ENCODE data around the gene TTF2.
"Not testable (repeated sequence)": the region's sequence is repeated elsewhere in the genome, so short reads cannot be mapped to it uniquely, and the experiment has no call there.

The TTF2 gene

GRCh38 chr1:117119144-117119543, 59.0 kb downstream of the TTF2 start:
- not testable (repeated sequence) for DNase-seq (ENCODE audit: low read depth in 2 of 3, low spot score in 2 of 3)

DNA sequence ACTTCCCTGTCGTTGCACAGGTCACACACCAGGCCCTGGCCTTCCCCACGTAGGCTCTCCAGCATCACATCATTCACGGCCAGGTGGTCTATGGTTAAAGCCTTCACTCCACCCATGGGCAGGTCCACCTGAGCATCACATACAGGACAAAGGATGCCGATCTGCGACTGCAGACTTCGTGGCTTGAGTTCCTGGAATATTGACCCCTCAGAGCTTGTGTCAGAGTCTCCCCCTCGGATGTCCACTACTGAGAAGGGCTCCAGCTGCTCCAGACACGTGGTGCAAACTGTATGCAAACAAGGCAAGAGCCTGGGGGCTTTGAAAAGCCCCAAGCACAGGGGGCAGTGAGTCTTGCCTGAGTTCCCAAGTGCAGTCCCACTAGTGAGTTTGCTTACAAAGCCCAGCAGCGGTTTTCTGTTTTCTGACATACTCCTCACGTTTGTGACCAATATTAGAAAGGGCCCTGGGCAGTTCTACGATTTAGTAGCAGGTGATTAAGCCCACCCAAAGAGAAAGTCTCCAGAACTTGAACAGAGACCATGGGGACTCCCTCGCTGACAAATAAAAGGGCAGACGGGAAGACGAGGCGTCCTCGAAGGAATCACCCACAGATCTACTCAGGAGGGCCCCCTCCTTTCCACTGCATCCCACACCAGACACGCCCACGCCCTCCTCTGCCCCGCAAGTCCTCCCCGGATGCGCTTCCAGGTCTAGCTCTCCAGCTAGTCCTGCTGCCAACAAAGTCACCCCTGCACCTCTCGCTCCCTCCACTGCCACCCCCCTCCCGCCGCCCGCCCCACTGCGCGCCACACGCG, 60.9 kb downstream of the TTF2 start:
- no peak for DNase-seq (ENCODE audit: low read depth in 2 of 3, low spot score in 2 of 3)

DNA sequence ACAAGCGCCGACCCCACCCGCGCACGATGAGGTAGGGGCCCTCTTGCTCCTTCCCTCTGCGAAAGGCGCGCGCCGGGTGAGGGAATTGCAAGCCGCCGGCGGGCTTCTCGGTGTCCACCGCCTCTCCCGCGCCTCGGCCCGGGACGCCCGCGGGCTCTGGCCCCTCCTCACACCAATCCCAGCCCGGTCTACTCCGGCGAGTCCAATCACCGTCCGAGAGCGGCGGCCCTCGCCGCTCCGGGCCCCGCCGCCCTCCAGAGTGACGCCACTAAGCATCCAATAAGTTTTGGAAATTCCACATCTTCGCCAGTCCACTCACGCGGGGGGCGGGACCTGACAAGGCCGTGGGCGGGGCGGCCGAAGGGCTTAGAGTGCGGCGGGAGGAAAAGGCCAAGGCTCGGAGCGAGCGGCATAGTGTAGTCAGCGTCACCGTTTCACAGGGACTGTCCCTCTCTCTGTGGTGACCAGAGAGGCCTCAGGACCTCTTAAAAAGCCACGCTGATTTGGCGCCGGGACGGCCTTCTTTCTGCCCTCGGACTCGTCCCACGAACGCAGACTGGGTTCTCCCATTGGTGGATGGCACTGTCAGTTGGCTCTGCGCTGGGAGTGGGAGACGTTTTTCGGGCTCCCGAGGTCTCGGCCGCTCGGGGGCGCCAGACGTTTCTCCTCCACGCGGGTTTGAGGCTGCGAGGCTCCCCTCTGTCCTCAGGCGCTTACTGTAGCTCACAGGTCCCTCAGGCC, 61.6 kb downstream of the TTF2 start, which contains the start of gene TRIM45:
Gene TRIM45, minus strand, starts transcription at position 161 of the 741 bp plus-strand sequence. CDS start 548 bp downstream, outside the sequence.
- peak; percentile 58 to 69 (median 68) for DNase-seq (ENCODE audit: low read depth in 2 of 3, low spot score in 2 of 3)

- DNase-seq (ENCODE audit: low read depth in 2 of 3, low spot score in 2 of 3) = no peak
Measured at GRCh38 chr1:117122330-117123025, 62.4 kb downstream of the TTF2 start.

DNA sequence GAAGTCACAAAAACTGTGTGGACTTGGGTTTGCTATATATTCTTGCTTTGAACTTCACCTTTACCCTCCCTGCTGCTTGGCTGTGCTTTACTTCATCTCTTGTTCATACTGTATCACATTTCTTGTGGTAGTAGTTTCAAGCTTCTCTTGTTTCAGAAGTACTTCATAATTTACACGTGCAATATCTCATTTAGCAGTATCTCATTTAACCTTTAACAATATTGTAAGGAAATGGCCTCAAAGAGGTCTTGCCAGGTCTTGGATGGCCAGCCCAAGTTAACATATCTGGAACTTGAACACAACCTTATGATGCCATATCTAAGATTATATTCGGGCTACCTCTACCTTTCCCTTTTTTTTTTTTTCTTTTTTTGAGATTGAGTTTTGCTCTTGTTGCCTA, 63.1 kb downstream of the TTF2 start:
- DNase-seq (ENCODE audit: low read depth in 2 of 3, low spot score in 2 of 3) = no peak

- no peak for DNase-seq (ENCODE audit: low read depth in 2 of 3, low spot score in 2 of 3)
Measured at GRCh38 chr1:117124661-117125060, 64.5 kb downstream of the TTF2 start.

- DNase-seq (ENCODE audit: low read depth in 2 of 3, low spot score in 2 of 3) = no peak
Measured at GRCh38 chr1:117127795-117128194, 67.7 kb downstream of the TTF2 start.

- no peak for DNase-seq (ENCODE audit: low read depth in 2 of 3, low spot score in 2 of 3)
Measured at GRCh38 chr1:117128323-117129079, 68.4 kb downstream of the TTF2 start.

GRCh38 chr1:117130526-117130925, 70.4 kb downstream of the TTF2 start:
- no peak for DNase-seq (ENCODE audit: low read depth in 2 of 3, low spot score in 2 of 3)

GRCh38 chr1:117135329-117135728, 75.2 kb downstream of the TTF2 start:
- DNase-seq (ENCODE audit: low read depth in 2 of 3, low spot score in 2 of 3) = no peak

- no peak for DNase-seq (ENCODE audit: low read depth in 2 of 3, low spot score in 2 of 3)
Measured at GRCh38 chr1:117136749-117137148, 76.6 kb downstream of the TTF2 start.

- DNase-seq (ENCODE audit: low read depth in 2 of 3, low spot score in 2 of 3) = no peak
Measured at GRCh38 chr1:117137281-117137855, 77.2 kb downstream of the TTF2 start.

- no peak for DNase-seq (ENCODE audit: low read depth in 2 of 3, low spot score in 2 of 3)
Measured at GRCh38 chr1:117138106-117138505, 78.0 kb downstream of the TTF2 start.

DNA sequence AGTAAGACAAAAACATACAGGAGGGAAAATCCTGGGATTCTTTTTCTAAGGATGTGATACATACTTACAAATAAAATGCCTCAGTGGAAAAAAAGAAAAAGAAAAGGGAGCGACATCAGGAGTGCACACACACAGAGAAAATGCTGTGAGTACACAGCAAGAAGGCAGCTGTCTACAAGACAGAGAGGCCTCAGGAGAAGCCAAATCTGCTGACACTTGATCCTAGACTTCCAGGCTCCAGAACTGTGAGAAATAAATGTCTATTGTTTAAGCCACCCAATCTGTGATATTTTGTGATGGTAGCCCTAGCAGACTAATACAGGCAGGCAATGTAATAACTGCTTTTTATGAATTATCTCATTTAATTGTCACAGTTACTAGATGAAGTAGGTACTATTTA, 78.4 kb downstream of the TTF2 start:
- DNase-seq (ENCODE audit: low read depth in 2 of 3, low spot score in 2 of 3) = no peak

DNA sequence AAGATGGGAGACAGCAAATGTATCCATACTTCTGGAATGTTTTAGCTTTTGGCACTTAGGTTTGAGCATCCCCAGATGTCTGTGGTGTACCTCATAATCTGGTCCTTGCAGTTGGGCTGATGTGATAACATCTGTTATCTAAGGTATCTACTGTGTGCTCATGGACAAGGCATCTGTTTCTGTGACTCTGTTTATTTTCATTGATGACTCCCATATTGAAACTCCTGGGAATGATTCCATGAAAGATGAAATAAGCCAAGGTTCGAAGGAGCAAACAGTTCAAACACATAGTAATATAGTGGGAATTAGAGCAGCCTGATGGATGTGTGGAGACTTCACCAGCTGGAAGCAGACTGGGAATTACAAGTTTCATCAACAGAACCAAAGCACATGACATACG, 82.1 kb downstream of the TTF2 start:
- no peak for DNase-seq (ENCODE audit: low read depth in 2 of 3, low spot score in 2 of 3)

DNA sequence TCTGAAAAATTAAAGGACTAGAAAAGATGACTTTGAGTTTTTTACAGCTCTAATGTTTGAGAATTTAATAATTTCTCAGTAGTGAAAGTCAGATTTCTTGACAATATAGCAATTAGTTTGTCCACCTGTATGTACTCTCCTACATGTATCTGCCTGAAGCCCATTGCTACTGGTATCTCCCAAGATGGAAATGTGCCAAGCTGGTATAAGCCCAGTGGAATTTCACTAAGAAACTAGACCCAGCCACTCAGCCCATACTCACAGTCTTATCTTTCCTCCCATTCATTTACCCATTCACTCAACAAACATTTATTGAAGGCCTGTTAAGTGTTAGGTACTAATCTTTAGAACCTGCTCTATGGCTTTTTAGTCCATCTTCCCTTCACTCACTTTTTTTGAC, 83.0 kb downstream of the TTF2 start:
- DNase-seq (ENCODE audit: low read depth in 2 of 3, low spot score in 2 of 3) = no peak

DNA sequence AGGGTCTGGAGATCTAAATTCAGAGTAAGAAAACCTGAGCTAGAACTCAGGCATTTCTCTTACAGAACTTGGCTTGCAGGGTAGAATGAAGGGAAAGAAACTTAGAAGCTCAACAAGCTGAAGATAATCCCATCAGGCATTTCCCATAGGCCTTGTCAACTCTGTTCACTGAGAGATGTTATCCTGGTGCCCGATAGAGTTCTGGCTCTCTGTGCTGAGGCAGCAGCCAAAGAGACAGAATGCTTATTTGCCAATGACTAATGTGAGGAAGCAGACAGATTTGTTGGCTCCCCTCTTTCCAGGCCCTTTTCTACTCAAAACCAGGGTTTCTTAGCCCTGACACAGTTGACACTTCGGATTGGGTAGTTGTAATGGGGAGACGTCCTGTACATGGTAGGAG, 83.7 kb downstream of the TTF2 start:
- no peak for DNase-seq (ENCODE audit: low read depth in 2 of 3, low spot score in 2 of 3)

- DNase-seq (ENCODE audit: low read depth in 2 of 3, low spot score in 2 of 3) = no peak
Measured at GRCh38 chr1:117146072-117146471, 85.9 kb downstream of the TTF2 start.

GRCh38 chr1:117146575-117147340, 86.6 kb downstream of the TTF2 start:
- DNase-seq (ENCODE audit: low read depth in 2 of 3, low spot score in 2 of 3) = no peak

DNA sequence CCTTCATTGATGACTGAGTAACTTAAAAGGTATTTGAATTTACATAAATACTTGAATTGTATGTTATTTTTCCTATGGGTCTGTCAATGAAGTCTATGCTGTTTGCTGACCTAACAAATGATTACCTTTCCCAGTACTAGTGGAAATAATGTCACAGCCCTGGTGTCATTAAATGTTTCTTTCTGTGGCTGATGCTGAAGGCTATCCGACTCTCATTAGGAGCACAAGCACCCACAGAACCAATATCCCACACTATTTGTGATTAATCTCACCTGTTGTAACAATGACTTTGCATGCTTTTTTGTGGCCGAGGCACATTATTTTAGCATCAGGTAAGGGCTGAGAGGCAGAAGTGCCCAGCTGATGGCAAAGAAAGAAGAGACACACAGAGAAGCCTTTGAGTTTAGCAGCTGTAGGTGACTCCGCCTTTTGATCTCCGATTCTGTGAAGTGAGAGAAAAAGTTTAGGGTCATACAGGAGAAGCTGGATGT, 87.3 kb downstream of the TTF2 start:
- no peak for DNase-seq (ENCODE audit: low read depth in 2 of 3, low spot score in 2 of 3)

Data from activated CD8-positive, alpha-beta memory T cell treated with anti-CD3 and anti-CD28 coated beads for 48 hours (primary cell).